ENCODE data around the gene CKS1B.

DNA sequence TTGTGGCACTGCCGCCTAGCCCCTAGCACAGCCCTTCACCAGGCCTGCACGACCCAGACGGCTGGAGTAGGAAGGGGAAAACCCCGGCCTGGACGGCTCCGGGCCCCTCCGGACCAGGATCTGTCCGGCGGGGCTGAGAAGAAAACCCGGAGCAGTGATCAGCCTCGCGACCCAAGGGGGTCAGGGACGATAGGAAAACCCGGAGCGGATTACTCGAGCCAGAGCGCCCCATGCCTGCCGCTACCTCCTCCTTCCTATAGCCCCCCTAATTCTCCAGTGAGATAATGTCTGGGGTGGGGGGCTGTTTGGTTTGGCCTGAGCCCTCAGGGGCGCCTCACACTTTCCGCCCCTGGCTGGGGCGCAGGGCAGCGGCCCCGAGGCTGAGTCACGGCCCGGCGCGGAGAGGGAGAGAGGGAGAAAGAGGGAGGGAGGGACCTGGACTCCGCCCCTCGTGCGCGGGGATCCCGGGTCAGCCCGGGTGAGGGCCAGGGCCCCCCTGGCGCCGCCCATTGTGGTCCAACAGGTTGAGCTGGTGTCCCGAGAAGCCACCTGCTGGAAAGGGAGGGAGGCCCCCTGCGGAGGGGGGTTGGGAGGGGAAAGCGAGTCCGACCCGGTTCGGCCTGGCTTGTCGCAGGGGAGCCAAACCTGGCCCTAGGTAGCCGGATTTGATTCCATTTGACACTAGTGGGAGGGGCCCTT, 26.4 kb downstream of the CKS1B start:
- TF ChIP-seq, protein P1, sequence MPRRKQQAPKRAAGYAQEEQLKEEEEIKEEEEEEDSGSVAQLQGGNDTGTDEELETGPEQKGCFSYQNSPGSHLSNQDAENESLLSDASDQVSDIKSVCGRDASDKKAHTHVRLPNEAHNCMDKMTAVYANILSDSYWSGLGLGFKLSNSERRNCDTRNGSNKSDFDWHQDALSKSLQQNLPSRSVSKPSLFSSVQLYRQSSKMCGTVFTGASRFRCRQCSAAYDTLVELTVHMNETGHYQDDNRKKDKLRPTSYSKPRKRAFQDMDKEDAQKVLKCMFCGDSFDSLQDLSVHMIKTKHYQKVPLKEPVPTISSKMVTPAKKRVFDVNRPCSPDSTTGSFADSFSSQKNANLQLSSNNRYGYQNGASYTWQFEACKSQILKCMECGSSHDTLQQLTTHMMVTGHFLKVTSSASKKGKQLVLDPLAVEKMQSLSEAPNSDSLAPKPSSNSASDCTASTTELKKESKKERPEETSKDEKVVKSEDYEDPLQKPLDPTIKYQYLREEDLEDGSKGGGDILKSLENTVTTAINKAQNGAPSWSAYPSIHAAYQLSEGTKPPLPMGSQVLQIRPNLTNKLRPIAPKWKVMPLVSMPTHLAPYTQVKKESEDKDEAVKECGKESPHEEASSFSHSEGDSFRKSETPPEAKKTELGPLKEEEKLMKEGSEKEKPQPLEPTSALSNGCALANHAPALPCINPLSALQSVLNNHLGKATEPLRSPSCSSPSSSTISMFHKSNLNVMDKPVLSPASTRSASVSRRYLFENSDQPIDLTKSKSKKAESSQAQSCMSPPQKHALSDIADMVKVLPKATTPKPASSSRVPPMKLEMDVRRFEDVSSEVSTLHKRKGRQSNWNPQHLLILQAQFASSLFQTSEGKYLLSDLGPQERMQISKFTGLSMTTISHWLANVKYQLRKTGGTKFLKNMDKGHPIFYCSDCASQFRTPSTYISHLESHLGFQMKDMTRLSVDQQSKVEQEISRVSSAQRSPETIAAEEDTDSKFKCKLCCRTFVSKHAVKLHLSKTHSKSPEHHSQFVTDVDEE (CRISPR knock-in tag; IDR thresholded peaks at IDR 0.05) = peak; percentile 58; the same call in 1 of the 2 replicates
- TF ChIP-seq RARB (CRISPR knock-in tag; IDR thresholded peaks at IDR 0.05) = peak; percentile 53; the same call in 1 of the 2 replicates
